Smooth muscle cell of the brain vasculature (primary cell): ENCODE data around the gene HLTF.

Experiments
- DNase-seq: peaks from one replicate; pipeline ENCODE4 v3.0.0-alpha.2; 2012; ENCODE audit warnings: low read depth, low spot score

The HLTF gene

GRCh38 chr3:149016669-149017541 lies 69.4 kb downstream of the HLTF start:
- peak; percentile 13 for DNase-seq

- DNase-seq = no peak
These were observed 70.1 kb downstream of the HLTF start for GRCh38 chr3:149016242-149016641.

GRCh38 chr3:149015393-149015792 lies 70.9 kb downstream of the HLTF start:
- DNase-seq = no peak

GRCh38 chr3:149013726-149014125 lies 72.6 kb downstream of the HLTF start:
- DNase-seq = peak; percentile 21

GRCh38 chr3:149011676-149012075 lies 74.7 kb downstream of the HLTF start:
- DNase-seq = no peak

GRCh38 chr3:149010966-149011365 lies 75.4 kb downstream of the HLTF start:
- no peak for DNase-seq

GRCh38 chr3:149010504-149010951 lies 75.8 kb downstream of the HLTF start:
- no peak for DNase-seq

- DNase-seq = no peak
These were observed 76.6 kb downstream of the HLTF start for GRCh38 chr3:149009732-149010131.

- no peak for DNase-seq
These were observed 78.6 kb downstream of the HLTF start for GRCh38 chr3:149007567-149008257.

- DNase-seq = no peak
These were observed 80.9 kb downstream of the HLTF start for GRCh38 chr3:149005416-149005815.

- peak; percentile 20 for DNase-seq
These were observed 81.7 kb downstream of the HLTF start for GRCh38 chr3:149004622-149005021.

- no peak for DNase-seq
These were observed 82.6 kb downstream of the HLTF start for GRCh38 chr3:149003653-149004305.

GRCh38 chr3:149001727-149002126 lies 84.6 kb downstream of the HLTF start:
- no peak for DNase-seq

- DNase-seq = no peak
These were observed 86.1 kb downstream of the HLTF start for GRCh38 chr3:149000206-149000745.

- no peak for DNase-seq
These were observed 86.5 kb downstream of the HLTF start for GRCh38 chr3:148999806-149000205.

GRCh38 chr3:148998715-148999423 lies 87.5 kb downstream of the HLTF start:
- no peak for DNase-seq

- DNase-seq = no peak
These were observed 88.0 kb downstream of the HLTF start for GRCh38 chr3:148998297-148998696.

- no peak for DNase-seq
These were observed 88.7 kb downstream of the HLTF start for GRCh38 chr3:148997623-148998022.

GRCh38 chr3:148992635-148993255 lies 93.6 kb downstream of the HLTF start:
- no peak for DNase-seq

GRCh38 chr3:148992027-148992634 lies 94.2 kb downstream of the HLTF start:
- DNase-seq = no peak
